Cerebellar cortex (tissue), 1 donor: ENCODE results near the gene SPECC1.
"Not testable (repeated sequence)": the region's sequence is repeated elsewhere in the genome, so short reads cannot be mapped to it uniquely, and the experiment has no call there.

Experiments used
- DNase-seq: peaks from one replicate; pipeline ENCODE4 v3.0.0-alpha.2; 2015; ENCODE audit warnings: low spot score

SPECC1 gene

GRCh38 chr17:20235747-20236146 is 226.6 kb downstream of the SPECC1 start:
- DNase-seq: no peak

- DNase-seq: peak; percentile 23
Observed at GRCh38 chr17:20236578-20237227, 227.5 kb downstream of the SPECC1 start.

DNA sequence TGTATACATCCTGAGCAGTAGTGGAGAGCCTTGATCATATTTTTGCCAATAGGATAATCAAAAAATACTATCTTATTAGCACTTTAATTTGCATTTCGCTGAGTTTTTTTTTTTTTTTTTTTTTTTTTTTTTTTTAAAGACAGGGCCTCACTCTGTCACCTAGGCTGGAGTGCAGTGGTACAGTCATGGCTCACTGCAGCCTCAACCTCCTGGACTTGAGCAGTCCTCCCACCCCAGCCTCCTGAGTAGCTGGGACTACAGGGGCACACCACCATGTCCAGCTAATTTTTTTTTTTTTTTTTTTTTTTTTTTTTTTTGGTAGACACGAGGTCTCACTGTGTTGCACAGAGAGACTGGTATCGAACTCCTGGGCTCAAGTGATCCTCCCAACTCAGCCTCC is 230.6 kb downstream of the SPECC1 start:
- DNase-seq: not testable (repeated sequence)

GRCh38 chr17:20241855-20242254 is 232.7 kb downstream of the SPECC1 start:
- no peak for DNase-seq

GRCh38 chr17:20242271-20242670 is 233.1 kb downstream of the SPECC1 start:
- DNase-seq: no peak

DNA sequence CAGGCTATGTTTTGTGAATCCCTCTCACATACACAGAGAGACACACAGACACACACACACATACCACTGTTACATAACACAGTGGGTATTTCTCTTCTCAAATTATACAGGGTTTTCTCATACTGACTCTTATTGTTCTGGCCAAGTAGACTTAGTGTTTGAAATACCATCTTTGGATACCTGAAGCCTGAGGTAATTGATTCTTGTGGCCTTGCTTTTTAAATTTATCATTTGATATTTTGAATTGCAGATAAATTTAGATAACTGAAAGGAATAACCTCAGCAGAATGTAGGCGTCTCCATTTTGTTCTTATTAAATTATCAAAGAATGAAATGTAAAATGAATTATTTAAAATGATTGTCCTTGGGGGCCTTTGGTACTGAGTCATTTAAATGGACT is 234.4 kb downstream of the SPECC1 start:
- DNase-seq: no peak

DNA sequence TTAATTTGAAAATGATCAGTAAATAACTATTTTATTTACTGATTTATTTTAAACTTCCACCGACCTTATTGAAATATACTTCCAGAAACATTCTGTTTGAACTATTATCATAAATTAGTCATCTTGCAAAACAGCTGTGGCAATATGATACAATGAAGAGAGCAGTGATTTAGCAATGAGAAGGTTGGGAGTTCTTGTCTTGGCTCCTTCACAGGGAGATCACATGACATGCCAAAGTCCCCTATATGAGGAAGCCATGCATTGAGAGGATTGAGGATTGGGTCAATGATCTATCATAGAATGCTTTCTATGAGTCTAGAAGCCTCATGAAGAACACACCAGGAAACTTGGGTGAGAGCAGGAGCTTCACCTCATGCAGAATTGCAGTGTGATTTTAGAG is 235.5 kb downstream of the SPECC1 start:
- no peak for DNase-seq

- no peak for DNase-seq
Observed at GRCh38 chr17:20246692-20247091, 237.5 kb downstream of the SPECC1 start.

DNA sequence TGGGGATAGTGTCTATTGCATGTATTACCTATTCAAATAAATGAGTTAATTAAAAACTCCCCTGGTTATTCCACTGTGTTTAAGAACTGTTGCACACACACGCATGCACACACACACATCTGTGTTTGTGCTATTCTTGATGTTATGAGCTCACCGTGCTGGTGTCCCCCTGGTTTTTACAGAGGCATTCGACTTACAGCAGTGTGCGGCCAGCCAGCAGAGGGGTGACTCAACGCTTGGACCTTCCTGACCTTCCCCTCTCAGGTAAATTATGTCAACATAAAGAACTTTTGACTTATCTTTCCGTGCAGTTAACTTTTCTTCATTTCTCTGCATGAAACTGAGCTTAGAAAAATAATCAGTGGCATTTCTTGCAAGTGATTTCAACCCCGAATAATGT is 244.2 kb downstream of the SPECC1 start:
- DNase-seq: no peak

GRCh38 chr17:20254541-20254940 is 245.4 kb downstream of the SPECC1 start:
- DNase-seq: no peak

DNA sequence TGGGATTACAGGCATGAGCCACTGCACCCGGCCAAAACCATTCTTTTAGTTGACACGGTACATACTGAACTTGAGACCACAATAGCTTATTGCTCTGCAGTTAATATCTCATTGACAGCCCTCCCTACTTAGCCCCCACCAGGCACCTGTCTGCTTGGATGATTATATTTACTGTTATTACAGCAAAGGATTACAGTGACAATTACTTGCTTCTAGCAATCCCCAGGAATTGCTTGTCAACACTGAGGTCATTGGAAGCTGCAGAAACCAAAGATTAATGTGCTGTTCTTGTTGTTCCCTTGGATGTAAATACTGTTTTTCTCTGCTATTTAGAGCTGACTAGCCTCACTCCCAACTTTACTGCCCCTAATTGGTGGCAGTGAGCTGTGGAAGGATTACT is 247.0 kb downstream of the SPECC1 start:
- no peak for DNase-seq

DNA sequence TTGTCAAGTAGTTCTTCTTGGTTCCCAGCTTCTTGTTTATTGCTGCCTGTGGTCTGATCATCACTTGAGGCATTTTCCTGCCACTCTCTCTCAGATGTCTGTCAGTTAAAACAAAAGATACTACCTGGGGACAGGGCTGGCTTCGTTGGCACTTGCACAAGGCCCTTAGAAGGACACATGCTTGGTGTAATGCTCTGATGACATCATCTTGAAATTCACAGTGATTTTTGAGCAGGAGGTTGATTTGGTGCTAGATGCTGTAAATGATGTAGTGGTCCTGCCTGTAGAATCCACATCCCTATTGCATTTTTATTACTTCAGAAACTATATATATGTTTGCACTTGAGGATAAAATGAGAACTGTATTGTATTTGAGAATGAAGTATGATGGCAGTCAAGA is 247.8 kb downstream of the SPECC1 start:
- no peak for DNase-seq

- no peak for DNase-seq
Observed at GRCh38 chr17:20257798-20258197, 248.6 kb downstream of the SPECC1 start.

DNA sequence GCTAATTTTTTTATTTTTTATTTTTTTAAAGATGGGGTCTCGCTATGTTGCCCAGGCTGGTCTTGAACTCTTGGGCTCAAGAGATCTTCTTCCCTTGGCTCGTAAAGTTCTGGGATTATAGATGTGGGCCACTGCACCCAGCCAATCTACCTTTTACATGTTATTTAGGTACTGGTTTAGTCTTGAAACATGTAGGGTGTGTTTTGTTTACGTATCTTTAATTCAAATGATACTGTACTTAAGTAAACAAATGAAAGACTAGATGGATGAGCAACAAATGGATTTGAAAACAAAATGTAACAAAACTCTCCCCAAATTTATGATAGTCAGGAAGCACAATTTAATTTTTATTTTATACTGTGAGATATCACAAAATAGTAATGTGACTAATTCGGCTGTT is 250.5 kb downstream of the SPECC1 start:
- DNase-seq: no peak

GRCh38 chr17:20260268-20260667 is 251.1 kb downstream of the SPECC1 start:
- DNase-seq: no peak

DNA sequence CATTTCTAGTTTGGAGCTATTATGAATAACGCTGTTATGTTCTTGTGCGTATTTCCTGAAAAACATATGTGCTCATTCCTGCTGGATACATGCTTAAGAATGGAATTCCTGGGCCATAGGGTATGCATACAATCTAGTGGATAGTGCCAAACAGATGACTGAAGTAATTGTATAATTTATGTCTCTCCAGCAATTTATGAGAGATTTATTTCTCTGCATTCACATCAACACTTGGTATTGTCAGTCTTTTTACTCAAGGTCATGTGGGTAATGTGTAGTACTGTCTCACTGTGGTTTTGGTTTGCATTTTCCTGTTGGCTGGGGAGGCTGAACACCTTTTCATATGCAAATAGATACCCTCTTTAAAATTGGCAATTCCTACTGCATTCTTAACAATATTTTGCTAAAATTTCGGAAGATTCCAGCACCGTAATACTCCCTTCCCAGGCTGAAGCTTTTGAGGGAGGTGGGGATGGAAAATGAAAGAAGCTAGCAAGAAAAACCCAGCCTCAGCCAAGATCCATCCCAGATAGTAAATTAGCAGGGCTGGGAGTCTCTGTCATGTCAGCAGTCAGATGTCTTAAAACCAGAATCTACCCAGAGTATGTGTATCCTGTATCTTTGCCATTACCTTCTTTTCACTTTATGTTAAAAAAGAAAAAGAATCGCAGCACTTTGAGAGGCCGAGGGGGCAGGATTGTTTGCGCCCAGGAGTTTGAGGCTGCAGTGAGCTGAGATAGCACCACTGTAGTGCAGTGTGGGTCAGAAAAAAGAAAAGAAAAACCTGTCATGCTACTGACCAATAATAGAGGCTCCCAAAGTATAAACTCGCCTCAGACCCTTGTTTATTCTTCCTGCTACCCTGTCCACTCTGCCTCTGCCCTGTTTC is 253.3 kb downstream of the SPECC1 start:
- no peak for DNase-seq

DNA sequence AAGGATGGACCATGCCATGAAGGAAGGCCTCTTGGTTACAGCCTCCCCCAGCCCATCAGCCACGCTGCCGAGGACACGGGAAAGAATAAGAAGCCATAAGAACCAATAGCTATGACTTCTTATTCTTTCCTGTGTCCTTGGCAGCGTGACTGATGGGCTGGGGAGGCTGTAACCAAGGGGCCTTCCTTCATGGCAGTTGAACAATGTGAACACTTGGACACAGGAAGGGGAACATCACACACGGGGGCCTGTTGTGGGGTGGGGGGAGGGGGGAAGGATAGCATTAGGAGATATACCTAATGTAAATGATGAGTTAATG is 253.9 kb downstream of the SPECC1 start:
- DNase-seq: not testable (repeated sequence)

GRCh38 chr17:20263595-20263994 is 254.4 kb downstream of the SPECC1 start:
- DNase-seq: no peak

- no peak for DNase-seq
Observed at GRCh38 chr17:20264996-20265395, 255.8 kb downstream of the SPECC1 start.

GRCh38 chr17:20266806-20267458 is 257.8 kb downstream of the SPECC1 start:
- DNase-seq: no peak

GRCh38 chr17:20267459-20267842 is 258.3 kb downstream of the SPECC1 start:
- no peak for DNase-seq

GRCh38 chr17:20270369-20270768 is 261.2 kb downstream of the SPECC1 start:
- DNase-seq: no peak

- no peak for DNase-seq
Observed at GRCh38 chr17:20271011-20271610, 262.0 kb downstream of the SPECC1 start.
